Aorta (tissue), 5 donors: ENCODE results near the gene CENPV. TPM values are rescaled to one million over a fixed set of nuclear protein-coding genes. Genes with fewer than 3 reads are reported as not detected.
"Not testable (repeated sequence)": the region's sequence is repeated elsewhere in the genome, so short reads cannot be mapped to it uniquely, and the experiment has no call there.

ENCODE experiments used
- ATAC-seq: fragments of 200-7000 bp; cut with Tn5 transposase; one replicate; pipeline ENCODE4 v1.9.1; 2022; ENCODE audit warnings: moderate library complexity; ENCODE audit not compliant: low FRiP score
- DNase-seq, 2 donors: peaks; one replicate each; pipeline ENCODE4 v3.0.0-alpha.2; 2020
- H3K27ac ChIP-seq, 2 donors: one replicate each; pipeline ENCODE4 v1.5.1; 2013; ENCODE audit warnings: low read length in 2 of 2, mild to moderate bottlenecking in 2 of 2, moderate library complexity in 2 of 2, control low read depth in 1 of 2, inconsistent platforms in 1 of 2, low read depth in 1 of 2
- H3K27me3 ChIP-seq, 2 donors: one replicate each; pipeline ENCODE4 v1.6.1; 2013; ENCODE audit warnings: control low read depth in 1 of 2, low read length in 1 of 2, mild to moderate bottlenecking in 1 of 2, moderate library complexity in 1 of 2; ENCODE audit not compliant: insufficient read depth in 2 of 2, control insufficient read depth in 1 of 2
- H3K36me3 ChIP-seq, 2 donors: one replicate each; pipeline ENCODE4 v1.6.1; 2013; ENCODE audit warnings: control low read depth in 1 of 2, low read length in 1 of 2, mild to moderate bottlenecking in 1 of 2; ENCODE audit not compliant: insufficient read depth in 2 of 2, control insufficient read depth in 1 of 2
- H3K4me1 ChIP-seq, 2 donors: one replicate each; pipeline ENCODE4 v1.6.1; 2013; ENCODE audit warnings: low read length in 2 of 2, control low read depth in 1 of 2, mild to moderate bottlenecking in 1 of 2, moderate library complexity in 1 of 2; ENCODE audit not compliant: insufficient read depth in 2 of 2, control insufficient read depth in 1 of 2
- H3K4me3 ChIP-seq, 2 donors: one replicate each; pipeline ENCODE4 v1.5.1; 2013; ENCODE audit warnings: low read length in 2 of 2, control low read depth in 1 of 2, mild to moderate bottlenecking in 1 of 2
- H3K9me3 ChIP-seq: one replicate; pipeline ENCODE4 v1.6.1; 2013; ENCODE audit warnings: mild to moderate bottlenecking, low read length; ENCODE audit not compliant: control insufficient read depth
- WGBS, 2 donors: extraction: QIAGEN DNeasy Blood & Tissue Kit; methylation state at CpG; one replicate each; pipeline ENCODE4 v1.1.7; 2013; 5-methylcytosine and 5-hydroxymethylcytosine counted together
- intact Hi-C, 2 donors: fragments of 100-400 bp; cut with DNase I; formaldehyde crosslinking; loops; one replicate each; pipeline versions ENCODE4 v1.14.2 to v1.15.0; 2022
- polyA plus RNA-seq, 2 donors: library from polyadenylated mRNA; stranded (reverse); fragments of 200-250 nt; gene quantifications; one replicate each; pipeline ENCODE4 v1.2.3, GENCODE V29; 2013
- total RNA-seq, 2 donors: library from RNA; stranded (reverse); fragmentation: NEBNext Ultra II Directional; extraction: Animal tissue kit (Norgen Biotek cat#: 25700); gene quantifications; one replicate each; pipeline ENCODE4 v1.2.1, GENCODE V29; 2021
- donor health status: healthy with polysubstance abuse.
- donor health status: Bipolar disorder and iron deficiency.
- donor health status: DM: no; HTN: no; CAD: no.
- donor health status: DM: no; HTN: no; CAD: no.
- donor health status: DM: yes; HTN: yes; CAD: no.

CENPV gene
- total and polyA plus RNA-seq, 4 donors, result 9.5 to 33.8 (median 21.0) TPM

DNA sequence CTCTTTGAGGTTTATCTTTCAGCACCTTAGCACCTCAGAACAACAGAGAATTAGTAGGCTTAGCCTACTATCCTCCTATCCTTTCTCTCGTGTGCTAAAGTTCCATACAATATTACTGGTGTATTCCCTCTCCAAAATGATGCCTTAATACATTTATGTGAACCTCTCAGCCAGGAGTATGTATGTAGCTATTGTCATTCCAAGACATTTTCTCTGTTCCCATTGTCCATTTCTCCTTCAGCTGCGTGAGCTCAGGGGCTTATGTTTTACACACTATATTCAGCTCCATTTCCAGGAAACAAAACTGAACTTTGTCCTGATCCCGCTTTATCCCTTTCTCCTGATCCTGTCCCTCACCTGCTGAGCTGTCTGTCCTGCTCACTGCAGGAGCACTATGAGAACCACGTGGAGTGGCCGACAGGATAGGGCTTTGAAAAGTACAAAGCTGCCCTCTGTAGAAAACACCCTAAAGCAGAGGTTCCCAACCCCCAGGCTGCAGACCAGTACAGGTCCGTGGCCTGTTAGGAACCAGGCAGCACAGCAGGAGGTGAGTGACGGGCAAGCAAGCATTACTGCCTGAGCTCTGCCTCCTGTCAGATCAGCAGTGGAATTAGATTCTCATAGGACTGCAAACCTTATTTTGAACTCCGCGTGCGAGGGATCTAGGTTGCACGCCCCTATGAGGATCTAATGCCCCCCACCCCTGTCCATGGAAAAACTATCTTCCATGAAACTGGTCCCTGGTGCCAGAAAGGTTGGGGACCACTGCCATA lies 55.7 kb downstream of the CENPV start:
- Histone ChIP-seq H3K4me1 (no peaks in the 10 kb centered on the region), H3K36me3 (no peaks in the 10 kb centered on the region), H3K27me3 (no peaks in the 10 kb centered on the region), H3K9me3 (no peaks in the 10 kb centered on the region), H3K4me3 (no peak overlapping the region), H3K27ac (no peak overlapping the region)
- peak in 1 of 2 donors; percentile 37 for DNase-seq
- intact Hi-C loops, result no loop called here
- WGBS, 2 donors, result 72 to 78% methylated on average over 11 of the region's 11 CpGs
- ATAC-seq, result no peak

DNA sequence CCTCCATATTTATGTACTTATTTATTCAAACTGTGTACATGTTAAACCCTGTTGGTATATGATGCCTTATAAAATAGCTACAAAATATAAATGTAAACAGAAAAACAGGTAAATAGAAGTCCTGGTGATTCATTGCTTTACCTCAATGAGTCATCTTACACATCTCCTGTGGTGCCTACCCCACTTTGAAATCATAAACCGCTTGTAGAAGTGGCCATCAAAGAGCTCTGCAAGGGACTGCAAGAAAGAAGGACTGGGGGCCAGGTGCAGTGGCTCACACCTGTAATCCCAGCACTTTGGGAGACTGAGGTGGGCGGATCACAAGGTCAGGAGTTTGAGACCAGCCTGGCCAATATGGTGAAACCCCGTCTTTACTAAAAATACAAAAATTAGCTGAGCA lies 57.2 kb downstream of the CENPV start:
- H3K27me3 ChIP-seq, H3K9me3 ChIP-seq, ATAC-seq, H3K4me1 ChIP-seq, H3K4me3 ChIP-seq, H3K27ac ChIP-seq, H3K36me3 ChIP-seq, intact Hi-C loops: not testable (repeated sequence)
- WGBS, 2 donors, result 94 to 95% methylated on average over 3 of the region's 3 CpGs
- DNase-seq, result peak in 1 of 2 donors; percentile 5

DNA sequence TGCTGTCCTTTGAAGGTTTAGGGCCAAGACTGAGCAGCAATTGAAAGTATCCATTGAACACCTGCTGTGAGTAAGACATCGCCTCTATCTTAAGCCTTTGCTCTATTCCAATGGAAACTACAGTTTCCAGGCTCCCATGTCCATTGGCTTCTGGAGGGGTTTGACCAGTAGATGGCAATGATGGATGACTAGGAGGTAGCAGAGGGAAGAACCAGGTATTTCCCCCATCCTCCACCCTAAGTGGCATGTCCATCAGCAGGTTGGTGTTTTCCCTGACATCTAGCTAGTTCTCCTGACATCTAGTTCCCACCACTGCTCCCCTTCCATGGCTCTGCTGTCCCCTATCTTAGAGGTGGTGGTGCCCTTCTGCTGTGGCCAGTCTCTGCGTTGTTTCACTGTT lies 58.7 kb downstream of the CENPV start:
- Histone ChIP-seq H3K4me3 (no peak overlapping the region), H3K36me3 (no peaks in the 10 kb centered on the region), H3K27me3 (no peaks in the 10 kb centered on the region), H3K9me3 (no peaks in the 10 kb centered on the region), H3K4me1 (no peaks in the 10 kb centered on the region), H3K27ac (no peak overlapping the region)
- ATAC-seq (no peak), DNase-seq (peak in 1 of 2 donors; percentile 27)
- WGBS, 2 donors, result 95 to 97% methylated on average over 2 of the region's 2 CpGs
- intact Hi-C loops, result no loop called here

GRCh38 chr17:16293931-16294330 lies 59.3 kb downstream of the CENPV start:
- ATAC-seq (no peak), DNase-seq (no peak)
- intact Hi-C loops, result no loop called here
- Histone ChIP-seq H3K27ac (no peak overlapping the region), H3K36me3 (no peaks in the 10 kb centered on the region), H3K27me3 (no peaks in the 10 kb centered on the region), H3K9me3 (no peaks in the 10 kb centered on the region), H3K4me1 (no peaks in the 10 kb centered on the region), H3K4me3 (no peak overlapping the region)
- WGBS, 2 donors, result 93 to 94% methylated on average over 3 of the region's 3 CpGs

Other genes with a start within 250 kb of the CENPV start
- gene NCOR1, start 137.9 kb downstream of the CENPV start, total RNA-seq, result 100 to 1,000 TPM; 134 to 144 TPM
- gene NCOR1, start 137.9 kb downstream of the CENPV start, polyA plus RNA-seq, result 100 to 1,000 TPM; 147 to 323 TPM
- 10 to 100 TPM; 53.3 to 53.4 TPM for gene PIGL, start 136.3 kb downstream of the CENPV start, total RNA-seq
- gene PIGL, start 136.3 kb downstream of the CENPV start, polyA plus RNA-seq, result 10 to 100 TPM in 1 of 2 donors, not detected in 1; 36.1 TPM
- 100 to 1,000 TPM; 809 to 914 TPM for gene UBB, start 27.6 kb upstream of the CENPV start, total RNA-seq
- gene UBB, start 27.6 kb upstream of the CENPV start, polyA plus RNA-seq, result 1,000 to 10,000 TPM in 1 of 2 donors, 100 to 1,000 TPM in 1; 929 to 1,130 TPM
- gene TRPV2, start 62.1 kb upstream of the CENPV start, total RNA-seq, result 10 to 100 TPM; 33.4 to 40.3 TPM
- 10 to 100 TPM in 1 of 2 donors, 1 to 10 TPM in 1; 8.5 to 27.7 TPM for gene TRPV2, start 62.1 kb upstream of the CENPV start, polyA plus RNA-seq
- 1 to 10 TPM; 2.4 to 4.8 TPM for gene LRRC75A, start 138.7 kb upstream of the CENPV start, total RNA-seq
- gene LRRC75A, start 138.7 kb upstream of the CENPV start, polyA plus RNA-seq, result 10 to 100 TPM in 1 of 2 donors, 1 to 10 TPM in 1; 3.9 to 14.1 TPM
- gene ZNF287, start 215.7 kb upstream of the CENPV start, total RNA-seq, result 1 to 10 TPM; 5.5 to 7.4 TPM
- gene ZNF287, start 215.7 kb upstream of the CENPV start, polyA plus RNA-seq, result 1 to 10 TPM; 2.1 to 4.9 TPM